Activated CD4-positive, alpha-beta memory T cell treated with anti-CD3 and anti-CD28 coated beads for 36 hours (primary cell): Measurements from ENCODE around the gene SPATA13. TPM values are rescaled to one million over a fixed set of nuclear protein-coding genes. Genes with fewer than 3 reads are reported as not detected.

Source experiments
- CTCF ChIA-PET: fragments of 350-600 bp; sonication (Branson Sonifier 250); formaldehyde crosslinking; loops from one replicate; lab custom pipeline; 2021; ENCODE audit warnings: antibody characterized with exemption, inconsistent platforms; lab: Charles Lee
- POLR2A ChIA-PET: fragments of 350-600 bp; sonication (Branson Sonifier 250); formaldehyde crosslinking; loops from one replicate; lab custom pipeline; 2021; ENCODE audit warnings: antibody characterized with exemption; lab: Charles Lee
- DNase-seq: peaks from one replicate; pipeline ENCODE4 v3.0.0-alpha.2; 2020
- H3K27ac Mint-ChIP-seq: one replicate; pipeline ENCODE4 v1.8.0; 2021; ENCODE audit warnings: mixed read lengths
- H3K27me3 Mint-ChIP-seq: one replicate; pipeline ENCODE4 v1.8.0; 2021; ENCODE audit warnings: mixed read lengths
- H3K36me3 Mint-ChIP-seq: one replicate; pipeline ENCODE4 v1.8.0; 2021; ENCODE audit warnings: mixed read lengths
- H3K4me1 Mint-ChIP-seq: one replicate; pipeline ENCODE4 v1.8.0; 2021; ENCODE audit warnings: low read depth, mixed read lengths
- H3K4me3 Mint-ChIP-seq: one replicate; pipeline ENCODE4 v1.8.0; 2021; ENCODE audit warnings: mild to moderate bottlenecking, mixed read lengths
- H3K9me3 Mint-ChIP-seq: one replicate; pipeline ENCODE4 v1.8.0; 2021; ENCODE audit warnings: mixed read lengths
- intact Hi-C: fragments of 100-400 bp; cut with micrococcal nuclease; formaldehyde crosslinking; loops from one replicate; pipeline ENCODE4 v1.15.1; 2023
- total RNA-seq, 2 experiments: library from RNA; stranded (reverse); gene quantifications; one replicate each; pipeline ENCODE4 v1.2.3, GENCODE V29; 2021

SPATA13 gene
- total RNA-seq, 2 experiments from 2014 or later = 50.3 to 50.8 TPM

DNA sequence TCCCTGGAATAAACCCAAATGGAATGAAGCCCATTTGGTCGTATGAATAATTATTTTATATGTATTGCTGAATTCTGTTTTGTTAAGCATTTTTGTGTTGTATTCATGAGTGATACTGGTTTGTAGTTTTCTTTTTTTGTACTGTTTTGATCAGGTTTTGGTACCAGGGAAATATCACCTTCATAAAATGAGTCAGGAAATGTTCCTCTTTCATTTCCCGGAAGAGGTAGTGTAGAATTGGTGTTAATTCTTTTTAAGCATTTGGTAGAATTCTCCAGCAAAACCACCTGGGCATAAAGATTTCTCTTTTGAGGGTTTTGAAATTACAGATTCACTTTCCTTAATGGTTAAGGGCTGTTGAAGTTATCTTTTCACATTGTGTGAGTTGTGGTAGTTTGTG is 13.3 kb downstream of the SPATA13 start:
- intact Hi-C loops = no loop called here
- Mint-ChIP-seq H3K4me3 (no peak overlapping the region), H3K9me3 (no peaks in the 10 kb centered on the region)

DNA sequence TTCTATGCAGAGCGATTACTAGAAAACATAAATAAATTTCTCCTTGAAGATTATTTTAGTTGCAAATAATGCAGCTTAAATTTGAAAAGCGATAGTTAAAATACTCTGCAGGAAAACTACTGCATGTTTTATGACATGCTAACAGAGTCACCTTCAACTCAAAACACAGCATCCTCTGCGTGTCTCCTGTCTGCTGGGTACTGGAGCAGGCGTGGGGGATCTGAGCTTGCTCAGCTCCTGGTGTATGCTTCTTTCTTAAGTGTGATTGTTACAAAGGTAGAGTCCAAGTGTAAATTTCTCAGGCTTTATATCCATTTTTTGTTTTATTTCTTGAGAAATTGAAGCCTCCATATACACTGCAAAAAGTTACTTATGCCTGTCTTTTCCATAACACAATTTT is 15.3 kb downstream of the SPATA13 start:
- Mint-ChIP-seq H3K4me3 (no peak overlapping the region), H3K9me3 (no peaks in the 10 kb centered on the region), H3K27ac (no peak overlapping the region), H3K4me1 (peaks cover 26% of the 10 kb centered on the region), H3K36me3 (no peaks in the 10 kb centered on the region), H3K27me3 (no peaks in the 10 kb centered on the region)
- no peak for DNase-seq
- POLR2A ChIA-PET = no interaction called here
- intact Hi-C loops = no loop called here
- CTCF ChIA-PET = interaction anchor here (0.7 to 1.3 kb wide), 3 partner anchors 11 to 254 kb away, joined by 3 to 5 read pairs (median 4); partner anchors contain the start of gene SPATA13

More for the DNA sequence above, 13.3 kb downstream of the SPATA13 start:
- ChIA-PET CTCF (interaction anchor here (0.7 kb wide), 1 partner anchor 356 kb away, joined by 3 read pairs; no protein-coding TSS in a partner anchor), POLR2A (no interaction called here)
- Mint-ChIP-seq H3K27ac (peak overlapping the region; percentile 33), H3K36me3 (no peaks in the 10 kb centered on the region), H3K4me1 (peaks cover 17% of the 10 kb centered on the region), H3K27me3 (no peaks in the 10 kb centered on the region)
- no peak for DNase-seq

DNA sequence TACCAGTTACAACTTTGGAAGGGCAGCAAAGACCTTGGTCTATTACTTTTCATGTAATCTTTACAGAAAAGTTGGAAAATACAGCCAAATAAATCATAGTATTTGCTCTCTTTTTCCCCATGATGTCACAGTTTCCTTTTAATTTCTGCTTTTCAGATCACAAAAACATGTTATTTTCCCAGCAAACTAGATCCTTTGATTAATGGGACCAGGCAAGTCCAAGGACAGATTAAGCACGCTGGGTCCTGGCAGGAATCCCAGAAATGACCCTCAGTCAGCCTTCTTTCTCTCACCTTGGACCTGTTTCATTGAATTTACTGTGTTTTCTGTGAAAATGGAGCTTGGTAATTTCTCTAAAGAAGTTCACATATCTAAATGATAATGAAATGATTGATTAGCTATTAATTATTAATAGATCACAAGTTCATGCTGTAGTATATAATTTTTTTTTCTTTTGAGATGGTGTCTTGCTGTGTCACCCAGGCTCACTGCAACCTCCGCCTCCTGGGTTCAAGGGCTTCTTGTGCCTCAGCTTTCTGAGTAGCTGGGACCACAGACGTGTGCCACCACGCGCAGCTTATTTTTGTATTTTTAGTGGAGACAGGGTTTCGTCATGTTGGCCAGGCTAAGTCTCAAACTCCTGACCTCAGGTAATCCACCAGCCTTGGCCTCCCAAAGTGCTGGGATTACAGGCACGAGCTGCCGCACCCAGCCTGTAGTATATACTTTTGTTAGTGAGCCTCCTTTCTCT is 16.0 kb downstream of the SPATA13 start:
- no peaks in the 10 kb centered on the region for H3K27me3 Mint-ChIP-seq
- H3K36me3 Mint-ChIP-seq = no peaks in the 10 kb centered on the region
- peaks cover 26% of the 10 kb centered on the region for H3K4me1 Mint-ChIP-seq
- intact Hi-C loops = no loop called here
- ChIA-PET POLR2A (no interaction called here), CTCF (interaction anchor here (0.7 to 1.3 kb wide), 3 partner anchors 11 to 255 kb away, joined by 3 to 5 read pairs (median 3); no protein-coding TSS in a partner anchor)
- no peak overlapping the region for H3K27ac Mint-ChIP-seq
- H3K4me3 Mint-ChIP-seq = no peak overlapping the region
- no peak for DNase-seq
- H3K9me3 Mint-ChIP-seq = no peaks in the 10 kb centered on the region

DNA sequence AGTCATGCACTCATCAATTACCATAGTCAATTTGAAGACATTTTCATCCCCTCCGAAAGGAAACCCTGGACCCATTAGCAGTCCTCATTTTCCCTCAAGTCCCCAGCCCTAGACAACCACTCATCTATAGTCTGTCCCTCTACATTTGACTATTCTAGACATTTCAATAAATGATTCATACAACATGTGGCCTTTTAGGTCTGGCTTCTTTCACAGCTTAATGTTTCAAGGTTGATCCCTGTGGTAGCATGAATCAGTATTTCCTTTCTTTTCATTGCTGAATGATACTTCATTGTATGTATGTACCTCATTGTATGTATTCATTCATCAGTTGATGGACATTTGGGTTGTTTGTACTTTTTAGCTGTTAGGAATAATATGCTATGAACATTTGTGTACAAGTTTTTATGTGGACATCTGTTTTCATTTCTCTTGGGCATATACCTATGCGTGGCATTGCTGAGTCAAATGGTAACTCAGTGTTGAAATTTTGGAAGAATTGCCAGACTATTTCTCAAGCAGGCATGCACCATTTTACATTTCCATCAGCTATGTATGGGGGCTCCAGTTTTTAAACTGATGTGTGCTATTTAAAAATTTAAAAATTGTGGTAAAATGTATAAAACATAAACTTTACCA is 18.4 kb downstream of the SPATA13 start:
- peaks cover 26% of the 10 kb centered on the region for H3K4me1 Mint-ChIP-seq
- peaks cover 4% of the 10 kb centered on the region for H3K36me3 Mint-ChIP-seq
- no peak overlapping the region for H3K4me3 Mint-ChIP-seq
- ChIA-PET POLR2A (interaction anchor here (0.9 to 1.3 kb wide), 4 partner anchors 8 to 82 kb away, joined by 3 to 4 read pairs (median 4); no protein-coding TSS in a partner anchor), CTCF (interaction anchor here (1.1 to 1.9 kb wide), 2 partner anchors 8 to 82 kb away, joined by 3 to 6 read pairs; no protein-coding TSS in a partner anchor)
- no peak for DNase-seq
- H3K27ac Mint-ChIP-seq = no peak overlapping the region
- peaks cover 5% of the 10 kb centered on the region for H3K9me3 Mint-ChIP-seq
- H3K27me3 Mint-ChIP-seq = no peaks in the 10 kb centered on the region
- intact Hi-C loops = loop anchor here (1.0 to 2.0 kb wide), 2 partner anchors 8 to 82 kb away; no protein-coding TSS in a partner anchor

DNA sequence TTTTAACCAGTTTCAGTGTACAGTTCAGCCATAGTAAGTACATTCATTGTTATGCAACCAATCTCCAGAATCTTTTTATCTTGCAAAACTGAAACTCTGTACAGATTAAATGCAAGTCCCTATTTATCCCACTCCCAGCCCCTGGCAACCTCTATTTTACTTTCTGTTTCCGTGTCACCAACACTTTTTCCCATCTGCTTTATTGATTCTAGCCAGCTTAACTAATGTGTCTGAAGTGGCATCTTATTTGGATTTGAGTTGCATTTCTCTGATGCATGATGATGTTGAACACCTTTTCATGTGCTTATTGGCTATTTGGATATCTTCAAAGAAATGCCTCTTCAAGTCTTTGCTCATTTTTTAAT is 18.9 kb downstream of the SPATA13 start:
- H3K9me3 Mint-ChIP-seq = peaks cover 5% of the 10 kb centered on the region
- DNase-seq = no peak
- H3K4me3 Mint-ChIP-seq = no peak overlapping the region
- POLR2A ChIA-PET = interaction anchor here (0.9 to 1.3 kb wide), 4 partner anchors 7 to 82 kb away, joined by 3 to 4 read pairs (median 4); no protein-coding TSS in a partner anchor
- no peak overlapping the region for H3K27ac Mint-ChIP-seq
- CTCF ChIA-PET = interaction anchor here (1.1 to 1.9 kb wide), 2 partner anchors 7 to 83 kb away, joined by 3 to 6 read pairs; no protein-coding TSS in a partner anchor
- H3K4me1 Mint-ChIP-seq = peaks cover 22% of the 10 kb centered on the region
- H3K27me3 Mint-ChIP-seq = no peaks in the 10 kb centered on the region
- peaks cover 4% of the 10 kb centered on the region for H3K36me3 Mint-ChIP-seq
- intact Hi-C loops = loop anchor here (1.0 to 2.0 kb wide), 2 partner anchors 8 to 83 kb away; no protein-coding TSS in a partner anchor

DNA sequence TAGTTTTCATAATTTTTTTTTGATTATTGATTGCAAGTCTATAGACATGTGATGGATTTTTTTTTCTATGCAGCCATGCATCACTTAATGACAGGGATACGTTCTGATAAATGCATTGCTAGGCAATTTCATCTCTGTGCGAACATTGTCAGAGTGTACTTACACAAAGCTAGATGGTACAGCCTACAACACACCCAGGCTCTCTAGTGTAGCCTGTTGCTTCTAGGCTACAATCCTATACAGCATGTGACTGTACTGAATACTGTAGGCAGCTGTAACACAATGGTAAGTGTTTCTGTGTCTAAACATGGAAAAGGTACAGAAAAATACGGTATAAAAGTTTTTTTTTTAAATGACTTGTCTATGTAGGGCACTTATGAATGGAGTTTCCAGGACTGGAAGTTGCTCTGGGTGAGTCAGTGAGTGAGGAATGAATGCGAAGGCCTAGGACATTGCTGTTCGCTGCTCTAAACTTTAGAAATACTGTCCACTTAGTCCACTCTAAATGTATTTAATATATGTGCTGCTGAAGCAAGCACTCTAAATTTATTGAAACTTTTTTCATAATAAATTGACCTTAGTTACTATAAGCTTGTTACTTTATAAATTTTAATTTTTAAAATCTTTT is 20.3 kb downstream of the SPATA13 start:
- intact Hi-C loops = no loop called here
- peaks cover 22% of the 10 kb centered on the region for H3K4me1 Mint-ChIP-seq
- H3K27me3 Mint-ChIP-seq = no peaks in the 10 kb centered on the region
- no peak for DNase-seq
- POLR2A ChIA-PET = no interaction called here
- no peak overlapping the region for H3K27ac Mint-ChIP-seq
- no peak overlapping the region for H3K4me3 Mint-ChIP-seq
- H3K9me3 Mint-ChIP-seq = peaks cover 5% of the 10 kb centered on the region
- CTCF ChIA-PET = interaction anchor here (1.1 kb wide), 1 partner anchor 219 kb away, joined by 3 read pairs; no protein-coding TSS in a partner anchor
- H3K36me3 Mint-ChIP-seq = peaks cover 4% of the 10 kb centered on the region

DNA sequence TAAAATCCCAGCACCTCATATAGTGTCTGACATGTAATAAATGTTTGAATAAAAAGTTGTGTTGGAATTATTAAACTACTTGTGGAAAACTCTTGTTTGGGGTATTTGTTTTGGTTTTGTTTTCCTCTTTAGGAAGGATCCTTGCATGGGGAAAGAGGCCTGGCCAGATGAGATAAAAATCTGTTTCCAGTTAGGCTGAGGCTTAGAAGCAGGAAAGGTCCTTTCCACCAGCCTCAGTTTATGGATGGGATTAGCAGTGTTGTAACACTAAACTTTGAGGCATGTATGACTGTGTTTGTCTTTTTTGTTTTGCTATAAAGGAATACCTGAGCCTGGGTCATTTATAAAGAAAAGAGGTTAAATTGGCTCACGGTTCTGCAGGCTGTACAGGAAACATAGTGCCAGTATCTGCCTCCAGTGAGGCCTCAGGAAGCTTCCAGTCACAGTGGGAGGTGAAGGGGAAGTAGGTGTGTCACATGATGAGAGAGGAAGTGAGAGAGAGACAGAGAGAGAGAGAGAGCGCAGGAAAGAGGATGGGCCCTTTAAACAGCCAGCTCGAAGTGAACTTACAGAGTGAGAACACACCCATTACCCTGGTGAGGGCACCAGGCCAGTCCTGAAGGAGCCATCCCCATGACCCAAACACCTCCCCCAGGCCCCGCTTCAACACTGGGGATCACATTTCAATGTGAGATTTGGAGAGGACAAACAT is 21.6 kb downstream of the SPATA13 start:
- DNase-seq = no peak
- ChIA-PET CTCF (no interaction called here), POLR2A (no interaction called here)
- intact Hi-C loops = no loop called here
- Mint-ChIP-seq H3K27ac (no peak overlapping the region), H3K36me3 (peaks cover 4% of the 10 kb centered on the region), H3K4me1 (peaks cover 33% of the 10 kb centered on the region), H3K9me3 (peaks cover 5% of the 10 kb centered on the region), H3K4me3 (no peak overlapping the region), H3K27me3 (no peaks in the 10 kb centered on the region)

DNA sequence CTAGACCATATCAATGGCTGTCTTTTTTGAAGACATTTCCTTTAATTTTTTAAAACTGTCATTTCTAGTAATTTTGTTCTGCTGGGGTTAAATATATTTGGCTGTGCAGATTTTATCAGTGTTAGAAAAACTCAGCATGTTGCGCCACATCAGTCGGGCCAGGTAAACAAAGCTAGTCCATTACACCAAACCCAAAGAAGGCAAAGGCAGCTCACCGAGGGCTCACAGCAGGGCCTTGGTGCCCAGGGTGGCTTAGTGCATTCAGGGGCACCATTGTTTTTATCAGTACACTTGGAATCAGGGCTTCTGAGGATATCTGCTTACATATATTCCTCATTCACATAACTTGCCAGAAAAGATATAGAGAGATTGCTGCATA is 22.2 kb downstream of the SPATA13 start:
- Mint-ChIP-seq H3K36me3 (peaks cover 4% of the 10 kb centered on the region), H3K4me3 (no peak overlapping the region), H3K27ac (no peak overlapping the region), H3K27me3 (no peaks in the 10 kb centered on the region), H3K9me3 (peaks cover 5% of the 10 kb centered on the region), H3K4me1 (peaks cover 39% of the 10 kb centered on the region)
- ChIA-PET POLR2A (no interaction called here), CTCF (no interaction called here)
- no peak for DNase-seq
- intact Hi-C loops = no loop called here

DNA sequence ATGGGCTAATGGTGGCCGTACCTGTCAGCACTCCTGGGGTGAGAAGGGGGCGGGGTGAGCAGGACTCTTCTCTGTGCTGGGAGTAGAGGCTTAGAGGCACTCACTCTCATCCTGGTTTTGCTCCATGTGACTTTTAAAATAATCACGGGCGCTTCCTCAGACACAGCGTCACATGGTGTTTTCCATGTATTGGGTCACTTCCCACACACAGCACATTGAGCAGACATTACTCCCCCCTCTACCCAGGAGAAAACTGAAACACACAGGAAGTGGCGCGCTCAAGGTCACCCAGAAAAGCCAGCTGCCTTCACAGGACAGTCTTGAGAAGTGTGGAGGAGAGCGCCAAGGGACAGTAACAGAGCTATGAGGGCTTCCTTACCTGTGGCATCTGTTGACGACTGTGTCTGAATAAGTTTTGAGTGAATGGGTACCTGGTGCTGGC is 23.2 kb downstream of the SPATA13 start:
- Mint-ChIP-seq H3K4me3 (no peak overlapping the region), H3K4me1 (peaks cover 33% of the 10 kb centered on the region), H3K27ac (no peak overlapping the region), H3K36me3 (peaks cover 4% of the 10 kb centered on the region), H3K9me3 (peaks cover 5% of the 10 kb centered on the region), H3K27me3 (no peaks in the 10 kb centered on the region)
- CTCF ChIA-PET = interaction anchor here (0.6 kb wide), 1 partner anchor 23 kb away, joined by 3 read pairs; the partner anchor contains the start of gene SPATA13
- no peak for DNase-seq
- POLR2A ChIA-PET = no interaction called here
- intact Hi-C loops = no loop called here

DNA sequence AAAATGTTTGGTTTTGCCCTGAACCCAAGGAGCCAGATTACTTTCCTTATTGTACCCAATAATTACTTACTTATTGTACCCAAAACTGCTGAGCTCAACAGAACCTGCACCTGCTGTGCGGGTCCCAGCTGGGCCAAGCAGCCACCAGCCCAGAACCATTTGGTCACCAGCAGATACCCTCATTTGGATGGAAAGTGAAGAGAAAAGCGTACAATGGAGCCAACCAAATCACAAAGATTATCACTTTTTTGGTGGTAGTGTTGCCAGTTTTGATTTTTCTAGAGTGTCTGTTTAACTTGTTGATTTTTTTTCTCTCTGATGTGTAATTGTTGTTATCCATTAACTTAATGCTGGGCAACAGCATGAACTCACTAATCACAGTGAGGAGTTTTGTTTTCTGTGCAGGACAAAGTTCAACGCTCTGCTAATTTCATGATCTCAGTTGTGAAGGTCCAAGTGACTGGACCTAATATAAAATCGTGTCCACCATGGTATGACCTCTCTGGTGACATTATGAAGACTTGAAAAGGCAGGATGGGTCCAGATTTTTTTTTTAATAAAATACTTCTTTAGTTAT is 23.8 kb downstream of the SPATA13 start:
- CTCF ChIA-PET = no interaction called here
- Mint-ChIP-seq H3K27ac (no peak overlapping the region), H3K36me3 (peaks cover 4% of the 10 kb centered on the region), H3K27me3 (no peaks in the 10 kb centered on the region), H3K9me3 (peaks cover 5% of the 10 kb centered on the region), H3K4me3 (no peak overlapping the region), H3K4me1 (peaks cover 31% of the 10 kb centered on the region)
- POLR2A ChIA-PET = no interaction called here
- DNase-seq = no peak
- intact Hi-C loops = no loop called here

DNA sequence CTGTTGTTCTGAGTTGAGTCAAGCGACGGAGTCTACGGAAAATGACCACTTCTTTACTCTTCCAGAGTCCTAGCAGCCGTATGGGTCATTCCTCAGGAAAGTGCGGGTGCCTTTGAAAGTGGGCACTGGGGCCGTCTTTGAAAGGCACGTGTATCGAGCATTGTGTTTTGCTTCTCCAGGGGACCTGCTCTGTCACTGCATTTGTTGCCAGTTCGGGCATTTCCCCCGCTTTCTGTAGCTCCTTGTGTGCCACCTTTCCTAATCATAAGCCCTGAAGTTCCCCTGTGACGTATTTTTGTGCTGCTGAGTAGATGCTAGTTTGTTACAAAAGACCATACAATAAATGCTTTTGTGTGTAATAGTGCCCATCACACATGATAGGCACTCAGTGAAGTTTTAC is 24.4 kb downstream of the SPATA13 start:
- no peak for DNase-seq
- Mint-ChIP-seq H3K27ac (no peak overlapping the region), H3K4me3 (no peak overlapping the region), H3K36me3 (peaks cover 4% of the 10 kb centered on the region), H3K4me1 (peaks cover 27% of the 10 kb centered on the region), H3K27me3 (no peaks in the 10 kb centered on the region), H3K9me3 (peaks cover 5% of the 10 kb centered on the region)
- ChIA-PET POLR2A (no interaction called here), CTCF (no interaction called here)
- intact Hi-C loops = no loop called here
